GM06990 (cell line): ENCODE results near the gene ATG2B.

Source experiments
- DNase-seq: peaks from one replicate; pipeline ENCODE4 v3.0.0-alpha.2; 2011; ENCODE audit not compliant: insufficient read length; ENCODE audit errors: extremely low read depth
- H3K27me3 ChIP-seq: replicated peaks from 2 replicates; pipeline ENCODE4 v1.6.0; 2011; ENCODE audit warnings: low read length; ENCODE audit not compliant: control insufficient read depth, insufficient read depth
- H3K36me3 ChIP-seq: 2 replicates; pipeline ENCODE4 v1.5.1; 2011; ENCODE audit warnings: low read length; ENCODE audit not compliant: control insufficient read depth, insufficient read depth
- H3K4me3 ChIP-seq: replicated peaks from 2 replicates; pipeline ENCODE4 v1.5.1; 2011; ENCODE audit warnings: low read depth, mild to moderate bottlenecking, control low read depth, low read length
- TF ChIP-seq, protein P1 (sequence below): IDR thresholded peaks from 2 replicates; pipeline ENCODE4 v1.5.1; 2011; ENCODE audit warnings: low read length, control low read depth, mild to moderate bottlenecking, inconsistent platforms; ENCODE audit not compliant: insufficient read depth, poor library complexity, severe bottlenecking

ATG2B gene

DNA sequence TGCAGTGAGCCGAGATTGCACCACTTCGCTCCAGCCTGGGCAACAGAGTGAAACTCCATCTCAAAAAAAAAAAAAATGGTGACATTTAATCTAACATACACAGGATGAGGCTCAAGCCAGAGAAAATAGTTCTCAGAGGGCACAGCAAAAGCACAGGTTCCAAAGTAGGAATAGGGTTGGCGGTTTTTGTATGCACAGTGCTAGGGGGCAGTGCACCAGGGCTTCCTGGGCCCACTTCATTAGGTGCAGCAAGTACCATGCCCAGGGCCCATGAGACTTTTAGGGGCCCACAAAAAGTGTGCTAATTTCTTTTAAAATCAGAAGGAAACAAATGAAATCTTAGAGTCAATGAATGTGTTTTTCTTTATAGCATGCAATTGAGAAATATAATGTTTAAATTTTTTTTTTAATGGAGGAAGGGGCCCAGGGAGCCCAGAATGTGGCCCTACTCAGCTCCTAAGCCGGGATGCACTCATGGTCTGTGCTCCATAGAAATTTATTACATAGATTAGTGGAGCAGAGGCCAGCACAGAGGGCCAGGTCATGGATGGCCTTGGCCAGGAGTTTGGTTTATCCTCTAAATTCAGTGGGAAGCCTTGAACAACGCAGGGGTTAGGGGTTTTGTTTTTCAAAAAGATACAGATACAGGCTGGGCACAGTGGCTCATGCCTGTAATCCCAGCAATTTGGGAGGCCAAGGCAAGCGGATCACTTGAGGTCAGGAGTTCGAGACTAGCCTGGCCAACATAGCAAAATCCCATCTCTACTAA, 31.1 kb upstream of the ATG2B start:
- TF ChIP-seq, protein P1, sequence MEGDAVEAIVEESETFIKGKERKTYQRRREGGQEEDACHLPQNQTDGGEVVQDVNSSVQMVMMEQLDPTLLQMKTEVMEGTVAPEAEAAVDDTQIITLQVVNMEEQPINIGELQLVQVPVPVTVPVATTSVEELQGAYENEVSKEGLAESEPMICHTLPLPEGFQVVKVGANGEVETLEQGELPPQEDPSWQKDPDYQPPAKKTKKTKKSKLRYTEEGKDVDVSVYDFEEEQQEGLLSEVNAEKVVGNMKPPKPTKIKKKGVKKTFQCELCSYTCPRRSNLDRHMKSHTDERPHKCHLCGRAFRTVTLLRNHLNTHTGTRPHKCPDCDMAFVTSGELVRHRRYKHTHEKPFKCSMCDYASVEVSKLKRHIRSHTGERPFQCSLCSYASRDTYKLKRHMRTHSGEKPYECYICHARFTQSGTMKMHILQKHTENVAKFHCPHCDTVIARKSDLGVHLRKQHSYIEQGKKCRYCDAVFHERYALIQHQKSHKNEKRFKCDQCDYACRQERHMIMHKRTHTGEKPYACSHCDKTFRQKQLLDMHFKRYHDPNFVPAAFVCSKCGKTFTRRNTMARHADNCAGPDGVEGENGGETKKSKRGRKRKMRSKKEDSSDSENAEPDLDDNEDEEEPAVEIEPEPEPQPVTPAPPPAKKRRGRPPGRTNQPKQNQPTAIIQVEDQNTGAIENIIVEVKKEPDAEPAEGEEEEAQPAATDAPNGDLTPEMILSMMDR, result no peak
- no peak for DNase-seq
- Histone ChIP-seq H3K4me3 (no peak overlapping the region), H3K27me3 (no peaks in the 10 kb centered on the region; the same call in 1 of the 2 replicates), H3K36me3 (no peaks in the 10 kb centered on the region)

DNA sequence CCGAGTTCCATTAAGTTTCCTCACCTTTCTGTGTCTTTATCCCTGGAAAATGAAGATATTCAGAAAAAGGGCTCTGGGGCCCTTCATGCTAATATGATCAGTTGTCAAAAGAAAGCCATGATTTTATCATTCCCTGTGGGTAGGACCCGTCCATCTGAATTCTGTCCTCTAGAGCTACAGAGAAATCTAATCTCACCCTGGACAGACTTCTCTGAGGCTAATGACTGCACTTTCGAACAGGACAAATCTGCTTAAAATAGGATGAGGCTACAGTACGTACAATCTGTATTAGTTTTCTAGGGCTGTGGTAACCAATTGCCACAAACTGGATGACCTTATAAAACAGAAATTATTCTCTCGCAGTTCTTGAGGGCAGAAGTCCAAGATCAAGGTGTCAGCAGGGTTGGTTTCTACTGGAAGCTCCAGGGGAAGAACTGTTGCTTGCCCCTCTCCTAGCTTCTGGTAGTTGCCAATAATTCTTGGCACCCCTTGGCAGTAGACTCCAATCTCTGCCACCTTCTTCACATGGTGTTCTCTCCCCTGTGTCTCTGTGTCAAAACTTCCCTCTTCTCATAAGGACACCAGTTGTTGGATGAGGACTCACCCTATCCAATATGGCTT, 30.0 kb upstream of the ATG2B start:
- H3K4me3 ChIP-seq, result no peak overlapping the region
- TF ChIP-seq, protein P1, result no peak
- no peaks in the 10 kb centered on the region; the same call in 1 of the 2 replicates for H3K27me3 ChIP-seq
- no peaks in the 10 kb centered on the region for H3K36me3 ChIP-seq
- DNase-seq, result no peak

DNA sequence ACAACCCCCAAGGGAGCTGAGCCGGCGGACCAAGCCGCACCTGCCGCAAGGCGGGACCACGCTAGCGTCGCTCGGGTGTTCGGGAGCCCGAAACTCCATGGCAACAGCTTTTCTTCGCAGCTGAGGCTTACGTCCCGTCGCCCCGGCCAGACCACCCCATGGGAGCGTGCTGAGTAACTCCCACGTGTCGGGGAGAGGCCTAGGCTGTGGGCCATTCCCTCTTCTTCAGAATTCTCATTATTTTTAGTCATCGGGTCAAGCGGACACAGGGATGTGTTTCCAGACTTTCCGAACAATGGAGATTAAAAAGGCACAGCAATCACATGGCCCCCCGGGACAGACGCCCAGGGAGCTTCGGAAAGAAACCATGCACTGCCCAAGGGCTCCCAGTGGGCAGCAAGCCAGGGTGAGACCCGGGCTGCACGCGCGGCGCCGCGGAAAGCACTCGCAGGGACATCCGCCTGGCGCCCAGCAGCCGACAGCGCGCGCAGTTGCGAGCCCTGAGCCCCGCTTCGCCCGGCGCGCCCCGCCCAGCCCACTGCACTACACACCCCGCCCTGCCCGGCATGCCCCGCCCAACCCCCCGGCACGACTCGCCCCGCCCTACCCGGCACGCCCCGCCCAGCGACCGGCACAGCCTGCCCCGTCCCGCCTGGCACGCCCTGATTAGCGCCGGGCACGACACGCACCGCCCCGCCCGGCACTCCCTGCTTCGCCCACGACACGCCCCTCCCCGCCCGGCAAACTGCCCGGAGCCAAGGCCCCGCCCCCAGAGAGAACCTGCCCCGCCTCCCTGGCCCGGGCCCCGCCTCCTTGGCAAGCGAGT, 28.4 kb upstream of the ATG2B start:
- H3K4me3 ChIP-seq, result peak overlapping the region; percentile 81
- TF ChIP-seq, protein P1, result no peak
- no peaks in the 10 kb centered on the region for H3K36me3 ChIP-seq
- DNase-seq, result peak; percentile 96
- H3K27me3 ChIP-seq, result no peaks in the 10 kb centered on the region; the same call in 1 of the 2 replicates

DNA sequence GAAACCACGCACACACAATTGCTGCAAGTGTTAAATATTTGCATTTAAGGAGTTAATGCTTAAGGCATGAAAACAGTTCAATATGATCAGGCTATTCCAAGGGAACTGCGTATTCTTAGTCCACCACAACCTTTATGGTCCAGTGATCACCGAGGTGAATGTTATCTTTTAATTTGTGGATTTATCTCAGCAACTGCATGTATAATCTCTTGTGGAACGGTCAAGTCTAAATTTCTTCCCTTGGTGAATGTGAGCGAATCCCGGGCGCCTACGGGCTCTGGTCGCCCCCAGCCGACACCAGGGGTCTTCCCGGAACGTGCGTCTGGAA, 27.8 kb upstream of the ATG2B start:
- TF ChIP-seq, protein P1, result no peak
- no peak for DNase-seq
- Histone ChIP-seq H3K36me3 (no peaks in the 10 kb centered on the region), H3K4me3 (peak overlapping the region; percentile 81), H3K27me3 (no peaks in the 10 kb centered on the region; the same call in 1 of the 2 replicates)

DNA sequence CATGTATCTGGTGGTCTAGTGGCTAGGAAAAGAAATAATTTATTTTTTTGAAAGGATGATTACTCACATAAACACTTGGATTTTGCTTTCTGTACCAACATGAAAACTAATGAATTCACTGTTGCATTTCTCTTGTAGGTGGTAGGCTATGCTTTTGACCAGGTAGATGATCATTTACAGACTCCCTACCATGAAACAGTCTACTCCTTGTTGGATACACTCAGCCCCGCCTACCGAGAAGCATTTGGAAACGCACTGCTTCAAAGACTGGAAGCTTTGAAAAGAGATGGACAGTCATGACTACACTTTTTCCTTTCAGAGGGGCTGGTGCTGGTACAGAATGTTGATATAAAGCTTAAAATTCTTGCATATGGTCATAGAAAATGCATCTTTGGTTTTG, 22.2 kb upstream of the ATG2B start:
- Histone ChIP-seq H3K4me3 (no peak overlapping the region), H3K27me3 (no peaks in the 10 kb centered on the region), H3K36me3 (peaks cover 1% of the 10 kb centered on the region)
- TF ChIP-seq, protein P1, result no peak
- DNase-seq, result no peak
